Activated CD4-positive, CD25-positive, alpha-beta regulatory T cell (primary cell): Measurements from ENCODE around the gene ETS1.

Experiments used
- DNase-seq, 4 experiments: peaks; one replicate each; lab custom pipeline; 2025; lab: John Stamatoyannopoulos, UW

The ETS1 gene

GRCh38 chr11:128535468-128536457 is 51.6 kb downstream of the ETS1 start:
- DNase-seq: no peak

- DNase-seq: no peak
These were observed 53.9 kb downstream of the ETS1 start for GRCh38 chr11:128533472-128533871.

GRCh38 chr11:128532572-128533091 is 54.7 kb downstream of the ETS1 start:
- no peak for DNase-seq

- DNase-seq: no peak
These were observed 55.3 kb downstream of the ETS1 start for GRCh38 chr11:128532016-128532571.

GRCh38 chr11:128531588-128531987 is 55.8 kb downstream of the ETS1 start:
- DNase-seq: no peak

- DNase-seq: no peak
These were observed 57.0 kb downstream of the ETS1 start for GRCh38 chr11:128530118-128531074.

GRCh38 chr11:128528294-128528693 is 59.1 kb downstream of the ETS1 start:
- no peak for DNase-seq

- no peak for DNase-seq
These were observed 60.3 kb downstream of the ETS1 start for GRCh38 chr11:128527046-128527445.

GRCh38 chr11:128525411-128526243 is 61.7 kb downstream of the ETS1 start:
- DNase-seq: no peak

GRCh38 chr11:128524172-128524571 is 63.2 kb downstream of the ETS1 start:
- no peak for DNase-seq

- no peak for DNase-seq
These were observed 63.7 kb downstream of the ETS1 start for GRCh38 chr11:128523641-128524040.

- peak in 2 of 4 experiments; percentile 26 to 35 for DNase-seq
These were observed 64.3 kb downstream of the ETS1 start for GRCh38 chr11:128522943-128523518.

- peak; percentile 76 to 91 (median 85) for DNase-seq
These were observed 65.1 kb downstream of the ETS1 start for GRCh38 chr11:128522055-128522942.

GRCh38 chr11:128521682-128522054 is 65.7 kb downstream of the ETS1 start:
- DNase-seq: no peak

- DNase-seq: no peak
These were observed 66.3 kb downstream of the ETS1 start for GRCh38 chr11:128520888-128521681.

- DNase-seq: no peak
These were observed 67.0 kb downstream of the ETS1 start for GRCh38 chr11:128520206-128520887.

- DNase-seq: no peak
These were observed 68.0 kb downstream of the ETS1 start for GRCh38 chr11:128519338-128519737.
